Measurements from ENCODE around the gene GAB2.

DNA sequence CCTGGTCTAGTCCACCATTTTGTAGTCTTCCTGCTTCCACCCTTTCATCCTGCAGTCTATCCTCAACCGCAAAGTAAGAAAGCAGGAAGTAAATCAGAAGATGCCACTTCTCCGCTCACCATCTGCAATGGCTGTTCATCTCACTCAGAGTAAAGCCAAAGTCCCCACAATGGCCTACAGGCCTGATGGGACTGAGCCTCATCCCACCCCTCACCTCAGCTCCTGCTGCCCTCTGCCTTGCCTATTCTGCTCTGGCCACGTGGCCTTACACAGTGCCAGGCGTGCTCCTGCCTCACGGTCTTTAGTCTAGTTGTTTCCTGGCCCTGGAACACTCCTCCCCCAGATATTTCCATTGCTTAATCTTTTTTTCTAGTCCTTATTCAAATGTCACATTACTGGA is 133.4 kb downstream of the GAB2 start:
- no peak for TF ChIP-seq CTCF (IDR thresholded peaks at IDR 0.05; ENCODE audit: poor library complexity)
- TF ChIP-seq EZH2phosphoT487 (IDR thresholded peaks at IDR 0.05; ENCODE audit: low read depth, severe bottlenecking, unreplicated experiment): no peak
- TF ChIP-seq EZH2 (IDR thresholded peaks at IDR 0.05; ENCODE audit: borderline replicate concordance): no peak

Data from hepatocyte (in vitro differentiated cells).